Activated T-cell treated with anti-CD3 and anti-CD28 coated beads for 24 hours (primary cell): ENCODE results near the gene COA1.
"Not testable (repeated sequence)": the region's sequence is repeated elsewhere in the genome, so short reads cannot be mapped to it uniquely, and the experiment has no call there.

Experiments used
- DNase-seq: peaks from one replicate; pipeline ENCODE4 v3.0.0-alpha.2; 2020; ENCODE audit warnings: low read depth

Gene COA1

GRCh38 chr7:43758029-43758821, 28.9 kb upstream of the COA1 start, which contains the start of gene BLVRA:
Gene BLVRA (plus strand): TSS chr7:43758680. CDS start chr7:43771159, 12,479 bp downstream.
- peak; percentile 44 for DNase-seq

GRCh38 chr7:43757073-43757720, 27.9 kb upstream of the COA1 start:
- no peak for DNase-seq

DNA sequence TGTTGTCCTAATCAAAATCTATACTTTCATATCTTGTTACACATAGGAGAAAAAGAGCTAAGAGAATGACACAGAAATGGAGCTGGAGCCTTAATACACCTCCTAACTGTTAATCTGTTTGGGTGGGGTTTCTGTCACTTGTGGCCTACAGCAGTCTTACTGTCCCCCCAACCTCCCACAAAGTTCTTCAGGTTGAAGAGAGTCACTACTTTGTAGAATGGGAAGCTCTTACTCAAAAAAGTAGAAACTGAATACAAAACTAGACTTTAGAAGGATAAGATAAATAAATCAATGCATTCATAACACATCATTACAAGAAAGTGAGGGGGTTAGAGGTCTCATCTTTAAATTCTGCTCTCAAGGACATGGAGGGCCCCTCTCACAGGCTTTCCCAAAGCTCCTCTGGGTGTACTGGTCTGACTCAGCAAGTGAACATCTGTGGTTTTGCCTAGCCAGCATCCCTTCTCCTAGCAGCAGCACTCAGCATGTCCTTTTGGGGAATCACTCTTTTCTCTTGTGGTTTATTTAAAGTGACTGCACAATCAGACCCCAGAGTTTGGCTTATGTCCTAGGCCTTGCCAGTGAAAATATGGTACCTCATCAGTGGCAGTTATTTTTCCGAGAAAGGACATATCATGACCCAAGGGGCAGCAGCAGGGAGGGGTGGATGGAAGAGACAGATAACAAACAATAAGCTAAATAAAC, 27.2 kb upstream of the COA1 start:
- DNase-seq: no peak

GRCh38 chr7:43754596-43754995, 25.3 kb upstream of the COA1 start:
- DNase-seq: no peak

GRCh38 chr7:43753843-43754242, 24.5 kb upstream of the COA1 start:
- DNase-seq: no peak

GRCh38 chr7:43753271-43753810, 24.0 kb upstream of the COA1 start:
- no peak for DNase-seq

GRCh38 chr7:43752411-43752810, 23.1 kb upstream of the COA1 start:
- DNase-seq: no peak

DNA sequence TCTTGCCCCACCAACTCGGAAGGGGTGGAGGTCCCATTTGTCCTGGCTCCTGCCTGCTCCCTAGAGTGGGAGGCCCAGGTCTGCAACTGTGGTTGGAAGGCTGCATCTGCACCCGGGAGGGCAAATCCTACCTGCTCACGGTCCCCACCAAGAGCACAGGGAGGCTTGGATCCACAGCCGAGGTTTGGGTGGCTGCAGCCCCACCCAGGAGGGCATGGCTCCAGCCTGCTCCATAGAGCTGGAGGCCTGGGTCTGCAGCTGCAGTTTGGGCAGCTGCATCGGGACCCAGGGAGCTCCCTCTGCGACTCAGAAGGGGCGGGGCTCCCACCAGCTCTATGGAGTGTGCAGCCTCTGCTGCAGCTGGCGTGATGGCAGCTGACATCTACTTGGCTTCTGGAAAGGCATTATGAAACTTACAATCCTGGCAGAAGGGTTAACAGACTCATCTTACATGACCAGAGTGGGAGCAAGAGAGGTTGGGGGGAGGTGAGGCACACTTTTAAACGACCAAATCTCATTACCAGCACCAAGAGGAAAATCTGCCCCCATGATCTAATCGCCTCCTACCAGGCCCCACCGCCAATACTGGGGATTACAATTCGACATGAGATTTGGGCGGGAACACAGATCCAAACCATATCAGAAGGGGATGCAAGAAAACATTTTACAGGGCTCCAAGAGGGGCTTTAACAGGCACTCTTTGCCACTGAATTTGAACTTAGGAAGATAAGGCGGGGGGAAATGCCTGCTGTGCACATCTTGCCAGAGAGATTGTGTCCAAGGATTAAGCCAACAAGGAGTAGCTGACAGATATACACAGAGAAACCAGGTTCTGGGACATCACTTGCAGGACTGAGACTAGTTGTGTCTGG, 20.9 kb upstream of the COA1 start:
- no peak for DNase-seq

DNA sequence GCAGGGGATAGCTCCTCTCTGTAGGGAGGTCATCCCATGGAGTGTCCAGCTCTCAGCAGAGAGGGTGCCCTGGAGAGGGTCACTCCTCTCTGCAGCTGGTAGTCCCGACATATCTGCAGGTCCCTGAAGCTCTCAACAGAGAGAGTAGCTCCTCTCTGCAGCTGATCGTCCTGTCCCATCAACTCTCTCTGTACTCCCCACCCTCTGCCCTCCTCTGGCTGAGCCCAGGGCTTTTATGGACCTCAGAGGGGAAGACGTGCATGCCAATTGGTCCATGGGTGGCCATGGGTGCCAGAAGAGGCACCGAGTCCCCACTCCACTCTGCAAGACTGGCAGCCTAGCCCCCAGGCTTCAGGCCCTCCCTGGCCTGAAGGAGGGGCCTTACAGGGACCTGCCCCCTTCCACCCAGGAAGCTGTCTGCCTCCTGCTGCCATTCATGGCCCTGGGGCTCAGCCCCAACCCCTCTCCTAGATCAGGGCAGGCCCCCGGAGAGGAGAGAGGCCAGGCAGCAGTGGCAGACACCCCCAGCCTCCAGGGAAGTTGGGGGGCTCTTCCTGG, 20.1 kb upstream of the COA1 start:
- no peak for DNase-seq

DNA sequence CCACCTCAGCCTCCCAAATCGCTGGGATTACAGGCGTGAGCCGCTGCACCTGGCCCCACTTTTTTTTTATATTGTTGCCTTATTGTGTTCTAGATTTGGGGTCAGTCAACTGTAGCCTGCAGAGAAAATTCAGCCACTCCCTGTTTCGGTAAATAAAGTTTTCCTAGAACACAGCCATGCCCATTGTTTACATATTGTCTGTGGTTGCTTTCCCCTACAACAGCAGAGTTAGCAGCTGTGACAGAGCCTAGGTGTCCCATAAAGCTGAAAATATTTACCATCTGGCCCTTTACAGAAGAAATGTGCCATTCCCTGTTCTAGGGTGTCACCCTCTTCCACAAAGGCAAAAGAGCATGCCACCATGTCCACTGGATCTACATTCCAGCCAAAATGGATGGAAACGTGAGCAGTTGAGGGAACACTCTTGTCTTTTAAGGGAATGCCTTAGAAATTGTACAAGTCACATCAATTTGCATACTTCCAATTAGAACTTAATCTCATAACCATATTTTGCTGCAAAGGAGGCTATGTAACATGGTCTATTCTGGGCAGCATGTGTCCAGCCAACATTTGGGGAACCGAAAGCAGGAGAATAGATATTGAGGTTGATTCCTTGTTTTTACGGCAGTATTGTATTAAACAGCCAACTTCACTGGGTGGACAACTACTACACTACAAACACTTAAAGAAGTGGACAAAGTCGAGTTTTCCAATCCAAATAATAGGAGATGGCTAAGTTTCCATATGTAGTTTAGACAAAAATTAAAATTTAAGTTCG, 18.2 kb upstream of the COA1 start:
- DNase-seq: no peak

GRCh38 chr7:43742692-43743091, 13.4 kb upstream of the COA1 start:
- no peak for DNase-seq

- DNase-seq: no peak
Observed at GRCh38 chr7:43737467-43738127, 8.3 kb upstream of the COA1 start.

- DNase-seq: no peak
Observed at GRCh38 chr7:43735802-43736603, 6.7 kb upstream of the COA1 start.

GRCh38 chr7:43735403-43735801, 6.1 kb upstream of the COA1 start:
- DNase-seq: no peak

DNA sequence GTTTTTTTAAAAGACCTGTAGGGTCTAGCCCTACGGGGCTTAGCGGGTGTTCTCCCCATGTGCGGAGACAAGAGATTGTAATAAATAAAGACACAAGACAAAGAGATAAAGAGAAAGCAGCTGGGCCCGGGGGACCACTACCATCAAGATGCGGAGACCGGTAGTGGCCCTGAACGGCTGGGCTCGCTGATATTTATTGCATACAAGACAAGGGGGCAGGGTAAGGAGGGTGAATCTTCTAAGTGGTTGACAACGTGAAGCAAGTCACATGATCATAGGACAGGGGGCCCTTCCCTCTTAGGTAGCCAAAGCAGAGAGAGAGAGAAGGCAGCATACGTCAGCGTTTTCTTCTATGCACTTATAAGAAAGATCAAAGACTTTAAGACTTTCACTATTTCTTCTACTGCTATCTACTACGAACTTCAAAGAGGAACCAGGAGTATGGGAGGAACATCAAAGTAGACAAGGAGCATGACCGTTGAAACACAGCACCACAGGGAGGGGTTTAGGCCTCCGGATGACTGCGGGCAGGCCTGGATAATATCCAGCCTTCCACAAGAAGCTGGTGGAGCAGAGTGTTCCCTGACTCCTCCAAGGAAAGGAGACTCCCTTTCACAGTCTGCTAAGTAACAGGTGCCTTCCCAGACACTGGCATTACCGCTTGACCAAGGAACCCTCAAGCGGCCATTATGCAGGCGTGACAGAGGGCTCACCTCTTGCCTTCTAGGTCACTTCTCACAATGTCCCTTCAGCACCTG, 5.4 kb upstream of the COA1 start:
- DNase-seq: not testable (repeated sequence)

DNA sequence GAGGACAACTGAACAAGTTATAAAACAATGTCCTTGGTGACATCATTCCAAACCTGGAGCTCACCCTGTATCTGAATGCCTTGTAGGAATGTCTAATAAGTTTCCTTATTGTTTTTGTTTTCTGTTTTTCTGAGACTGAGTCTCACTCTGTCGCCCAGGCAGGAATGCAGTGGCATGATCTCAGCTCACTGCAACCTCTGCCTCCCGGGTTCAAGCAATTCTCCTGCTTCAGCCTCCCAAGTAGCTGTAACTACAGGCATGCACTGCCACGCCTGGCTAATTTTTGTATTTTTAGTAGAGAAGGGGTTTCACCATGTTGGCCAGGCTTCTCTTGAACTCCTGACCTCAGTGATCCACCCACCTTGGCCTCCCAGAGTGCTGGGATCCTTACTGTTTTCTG, 2.2 kb upstream of the COA1 start:
- not testable (repeated sequence) for DNase-seq

DNA sequence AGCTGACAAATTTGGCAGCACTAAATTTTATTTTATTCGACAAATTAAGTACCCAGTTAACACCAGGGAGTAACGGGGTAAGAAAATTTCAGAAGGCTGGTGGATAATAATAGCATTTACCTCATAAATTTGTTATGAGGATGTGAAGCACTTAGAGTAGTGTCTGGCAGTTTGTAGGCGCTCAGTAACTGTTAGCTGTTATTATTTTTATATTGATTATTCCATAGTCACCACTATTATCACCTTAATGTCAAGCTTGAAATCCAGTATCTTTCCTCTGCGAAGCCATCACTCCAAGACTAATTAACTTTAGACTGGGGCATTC, 563 bp upstream of the COA1 start:
- DNase-seq: no peak

- DNase-seq: no peak
Observed at GRCh38 chr7:43727494-43727893, 1.8 kb downstream of the COA1 start.

DNA sequence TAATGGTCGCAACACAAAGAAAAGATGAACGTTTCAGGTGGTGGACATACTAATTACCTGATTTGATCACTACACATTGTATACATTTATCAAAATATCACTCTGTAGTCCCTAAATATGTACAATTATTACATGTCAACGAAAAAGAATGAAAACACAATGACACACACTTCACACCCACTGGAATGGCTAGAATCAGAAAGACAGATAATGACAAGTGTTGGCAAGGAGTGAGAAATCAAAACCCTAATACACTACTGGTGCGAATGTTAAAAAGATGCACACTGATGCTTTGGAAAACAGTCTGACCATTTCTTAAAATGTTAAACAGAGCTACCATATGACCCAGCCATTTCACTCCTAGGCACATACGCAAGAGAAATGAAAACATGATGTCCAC, 2.3 kb downstream of the COA1 start:
- DNase-seq: no peak
